Common myeloid progenitor, CD34-positive (primary cell): ENCODE measurements around the gene CCZ1B.
A peak's percentile ranks its signal among the peaks of the same experiment; 100 is the strongest.
"Not testable (repeated sequence)": the region's sequence is repeated elsewhere in the genome, so short reads cannot be mapped to it uniquely, and the experiment has no call there.

Source experiments
- CTCF ChIA-PET: fragments of 350-600 bp; sonication (Branson Sonifier 250); formaldehyde crosslinking; loops from one replicate; lab custom pipeline; 2021; ENCODE audit warnings: antibody characterized with exemption; lab: Charles Lee
- POLR2A ChIA-PET: fragments of 350-600 bp; sonication (Branson Sonifier 250); formaldehyde crosslinking; loops from one replicate; lab custom pipeline; 2021; ENCODE audit warnings: antibody characterized with exemption; lab: Charles Lee
- DNase-seq, 3 donors: peaks; one replicate each; pipeline versions ENCODE4 v3.0.0 to v3.0.0-alpha.2; 2013
- H3K27ac ChIP-seq, 2 experiments: 1 replicate in 1 of 2; 2 replicates in 1 of 2; pipeline ENCODE4 v1.7.0; 2013; ENCODE audit warnings: inconsistent platforms in 2 of 2, low read length in 2 of 2, mild to moderate bottlenecking in 2 of 2, low read depth in 1 of 2, moderate library complexity in 1 of 2; ENCODE audit not compliant: severe bottlenecking in 2 of 2, insufficient read depth in 1 of 2, poor library complexity in 1 of 2
- H3K27me3 ChIP-seq, 5 experiments: replicated peaks in 2 of 5; 1 replicate in 3 of 5; 2 replicates in 2 of 5; pipeline versions ENCODE4 v1.6.1 to v1.7.0; 2013; ENCODE audit warnings: low read length in 4 of 5, mild to moderate bottlenecking in 2 of 5, moderate library complexity in 2 of 5, inconsistent platforms in 1 of 5; ENCODE audit not compliant: insufficient read depth in 5 of 5, control insufficient read depth in 4 of 5
- H3K36me3 ChIP-seq, 4 experiments: 1 replicate in 2 of 4; 2 replicates in 2 of 4; pipeline versions ENCODE4 v1.6.1 to v1.7.0; 2013; ENCODE audit warnings: low read length in 3 of 4, control low read depth in 1 of 4, mild to moderate bottlenecking in 1 of 4; ENCODE audit not compliant: control insufficient read depth in 4 of 4, insufficient read depth in 4 of 4
- H3K4me1 ChIP-seq, 4 experiments: 1 replicate in 3 of 4; 2 replicates in 1 of 4; pipeline versions ENCODE4 v1.6.1 to v1.7.1; 2013; ENCODE audit warnings: low read length in 3 of 4, mild to moderate bottlenecking in 3 of 4, control low read depth in 1 of 4, inconsistent platforms in 1 of 4, moderate library complexity in 1 of 4; ENCODE audit not compliant: control insufficient read depth in 4 of 4, insufficient read depth in 4 of 4; ENCODE audit errors: control extremely low read depth in 1 of 4
- H3K4me3 ChIP-seq, 7 experiments: 1 replicate in 4 of 7; 2 replicates in 3 of 7; pipeline versions ENCODE4 v1.5.1 to v1.7.0; 2013; ENCODE audit warnings: mild to moderate bottlenecking in 7 of 7, low read length in 6 of 7, moderate library complexity in 6 of 7, inconsistent platforms in 2 of 7, low read depth in 2 of 7, control low read depth in 1 of 7; ENCODE audit not compliant: insufficient read depth in 4 of 7, control insufficient read depth in 1 of 7; ENCODE audit errors: extremely low read depth in 1 of 7
- H3K9me3 ChIP-seq, 5 experiments: 1 replicate in 4 of 5; 2 replicates in 1 of 5; pipeline versions ENCODE4 v1.6.1 to v1.7.1; 2013; ENCODE audit warnings: low read length in 4 of 5, mild to moderate bottlenecking in 2 of 5, inconsistent platforms in 1 of 5, low read depth in 1 of 5, moderate library complexity in 1 of 5; ENCODE audit not compliant: control insufficient read depth in 4 of 5, insufficient read depth in 2 of 5; ENCODE audit errors: control extremely low read depth in 1 of 5
- WGBS: methylation state at CpG from one replicate; pipeline ENCODE4 v1.1.5; 2013; ENCODE audit not compliant: insufficient coverage; 5-methylcytosine and 5-hydroxymethylcytosine counted together

Gene CCZ1B

DNA sequence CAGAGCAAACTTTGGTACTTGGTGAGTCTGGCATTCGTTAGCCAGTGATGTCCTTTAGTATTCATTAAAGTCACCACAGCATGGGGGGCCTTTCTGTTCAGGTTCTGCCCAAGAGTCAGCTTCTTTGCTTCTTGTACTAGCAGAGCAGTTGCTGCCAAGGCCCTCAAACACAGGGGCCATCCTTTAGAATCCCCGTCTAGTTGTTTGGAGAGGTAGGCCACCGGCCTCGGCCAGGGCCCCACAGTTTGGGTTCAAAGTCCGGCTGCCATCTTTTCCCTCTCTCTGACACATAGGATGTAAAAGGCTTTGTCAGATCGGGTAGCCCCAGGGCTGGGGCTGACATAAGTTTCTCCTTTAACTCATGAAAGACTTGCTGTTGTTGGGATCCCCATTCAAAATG is 17.6 kb upstream of the CCZ1B start:
- POLR2A ChIA-PET, H3K9me3 ChIP-seq, H3K27ac ChIP-seq, CTCF ChIA-PET, H3K36me3 ChIP-seq, H3K27me3 ChIP-seq, H3K4me3 ChIP-seq, H3K4me1 ChIP-seq, DNase-seq: not testable (repeated sequence)
- WGBS: 94% methylated on average over 5 of the region's 6 CpGs

DNA sequence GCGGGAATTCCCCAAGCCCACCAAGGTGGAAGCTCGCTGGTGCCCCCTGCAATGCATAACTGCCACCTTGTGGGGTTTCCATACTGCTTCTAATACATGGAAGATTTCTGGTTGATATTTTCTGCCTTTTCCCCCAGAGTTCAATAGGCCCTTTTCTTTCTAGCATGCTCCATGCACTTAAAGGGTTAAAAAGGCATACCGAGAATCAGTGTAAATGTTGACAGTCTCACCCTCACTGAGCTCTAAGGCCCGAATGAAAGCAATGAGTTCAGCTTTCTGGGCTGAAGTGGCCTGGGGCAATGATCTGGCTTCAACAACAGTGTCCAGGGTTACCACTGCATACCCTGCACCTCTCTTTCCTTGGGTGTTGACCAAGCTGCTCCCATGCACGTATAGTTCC is 17.0 kb upstream of the CCZ1B start:
- POLR2A ChIA-PET, H3K4me3 ChIP-seq, H3K9me3 ChIP-seq, H3K27me3 ChIP-seq, H3K36me3 ChIP-seq, CTCF ChIA-PET, H3K27ac ChIP-seq, H3K4me1 ChIP-seq: not testable (repeated sequence)
- 46% methylated on average over 5 of the region's 5 CpGs for WGBS
- DNase-seq: peak in 1 of 3 donors; percentile 22

DNA sequence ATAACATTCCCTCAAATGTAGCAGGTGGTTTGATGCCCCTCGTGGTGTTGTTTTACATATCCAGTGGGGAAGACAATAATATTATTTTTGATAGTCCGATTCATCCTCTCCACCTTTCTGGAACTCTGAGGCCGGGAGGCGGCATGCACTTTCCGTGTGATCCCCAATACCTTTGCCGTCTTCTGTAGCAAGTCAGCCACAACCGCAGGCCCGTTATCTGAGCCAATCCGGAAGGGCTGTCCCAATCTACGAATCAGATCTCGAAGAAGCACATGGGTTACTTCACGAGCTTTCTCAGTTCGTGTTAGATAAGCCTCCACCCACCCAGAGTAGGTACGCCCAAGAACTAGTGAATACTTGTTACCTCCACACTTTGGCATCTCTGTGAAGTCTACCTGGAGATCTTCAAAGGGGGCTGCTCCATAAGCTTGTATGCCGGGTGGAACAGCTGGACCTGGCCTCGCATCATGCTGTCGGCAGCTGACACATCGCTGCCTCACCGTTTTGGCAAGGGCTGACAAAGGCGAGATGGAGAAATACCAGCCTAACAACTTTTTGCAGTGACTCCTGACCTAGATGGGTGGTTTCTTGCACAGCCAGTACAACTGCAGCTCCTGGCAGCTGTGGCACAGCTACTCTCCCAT is 16.3 kb upstream of the CCZ1B start:
- H3K4me1 ChIP-seq, H3K27ac ChIP-seq, H3K36me3 ChIP-seq, DNase-seq, H3K27me3 ChIP-seq, POLR2A ChIA-PET, H3K4me3 ChIP-seq, H3K9me3 ChIP-seq, CTCF ChIA-PET: not testable (repeated sequence)
- WGBS: 89% methylated on average over 19 of the region's 20 CpGs

DNA sequence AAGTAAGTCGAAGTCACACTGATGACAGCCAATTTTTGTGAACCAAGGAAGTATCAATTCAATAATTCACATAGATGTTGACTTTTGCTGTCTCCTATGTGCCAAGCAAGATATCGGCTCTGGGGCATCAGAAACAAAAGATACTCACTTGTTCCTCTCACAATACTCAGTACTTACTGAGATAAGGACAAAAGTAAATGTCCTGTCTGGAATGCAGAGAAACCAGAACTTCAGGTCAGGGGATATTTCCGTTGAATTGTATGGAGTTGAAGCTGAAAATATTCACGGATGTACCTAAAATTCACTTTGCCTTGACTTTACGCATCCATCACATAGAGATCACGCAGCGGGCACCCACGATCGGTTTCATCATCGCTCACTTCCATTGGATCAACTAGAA is 11.0 kb upstream of the CCZ1B start:
- H3K36me3 ChIP-seq, H3K4me1 ChIP-seq, H3K27me3 ChIP-seq, H3K4me3 ChIP-seq, H3K9me3 ChIP-seq, H3K27ac ChIP-seq, DNase-seq, CTCF ChIA-PET: not testable (repeated sequence)
- POLR2A ChIA-PET: interaction anchor here (0.9 kb wide), 1 partner anchor 1447 kb away, joined by 3 read pairs; no protein-coding TSS in a partner anchor
- 97% methylated on average over 8 of the region's 10 CpGs for WGBS

DNA sequence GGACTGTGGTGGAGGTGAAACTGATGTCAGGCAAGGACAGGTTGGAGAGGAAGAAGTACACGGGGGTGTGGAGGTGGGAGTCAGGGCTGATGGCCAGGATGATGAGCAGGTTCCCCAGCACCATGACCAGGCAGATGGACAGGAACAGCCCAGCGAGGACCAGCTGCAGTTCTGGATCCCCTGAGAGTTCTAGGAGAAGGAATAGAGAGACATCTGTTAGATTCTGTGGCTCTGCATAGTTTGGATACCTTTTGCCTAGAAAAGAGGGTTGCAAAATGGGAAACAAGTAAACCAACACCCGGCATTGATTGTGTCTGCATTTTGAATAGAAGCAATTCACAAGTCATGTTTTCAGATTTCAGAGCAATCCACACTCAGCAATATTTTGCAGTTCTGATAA is 9.4 kb upstream of the CCZ1B start:
- DNase-seq, CTCF ChIA-PET, H3K4me1 ChIP-seq, H3K4me3 ChIP-seq, POLR2A ChIA-PET, H3K36me3 ChIP-seq, H3K9me3 ChIP-seq, H3K27ac ChIP-seq: not testable (repeated sequence)
- H3K27me3 ChIP-seq: peaks cover 0 to 17% (median 8%) of the 10 kb centered on the region in 5 experiments
- WGBS: 100% methylated on average over 1 of the region's 3 CpGs

DNA sequence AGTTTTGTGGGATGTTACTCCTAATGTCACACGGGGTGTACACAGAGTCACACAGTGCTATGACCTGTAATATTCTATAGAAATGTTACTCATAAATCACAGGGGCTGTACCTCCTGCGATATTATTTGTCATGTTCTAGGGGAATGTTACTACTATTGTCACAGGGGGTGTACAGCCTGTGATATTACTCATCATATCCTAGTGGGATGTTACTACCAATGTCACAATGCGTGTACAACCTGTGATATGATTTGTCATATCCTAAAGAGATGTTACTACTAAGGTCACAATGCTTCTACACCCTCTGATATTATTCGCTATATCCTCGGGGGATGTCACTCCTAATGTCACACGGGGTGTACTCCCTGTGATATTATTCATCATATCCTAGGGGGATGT is 7.6 kb upstream of the CCZ1B start:
- DNase-seq: no peak
- no peaks in the 10 kb centered on the region for H3K36me3 ChIP-seq
- H3K4me1 ChIP-seq: no peaks in the 10 kb centered on the region
- WGBS: 95% methylated on average over 4 of the region's 6 CpGs
- peaks cover 0 to 28% (median 8%) of the 10 kb centered on the region in 5 experiments for H3K27me3 ChIP-seq
- H3K4me3 ChIP-seq: no peak overlapping the region
- ChIA-PET CTCF (no interaction called here), POLR2A (no interaction called here)
- H3K27ac ChIP-seq: no peak overlapping the region
- H3K9me3 ChIP-seq: no peaks in the 10 kb centered on the region

DNA sequence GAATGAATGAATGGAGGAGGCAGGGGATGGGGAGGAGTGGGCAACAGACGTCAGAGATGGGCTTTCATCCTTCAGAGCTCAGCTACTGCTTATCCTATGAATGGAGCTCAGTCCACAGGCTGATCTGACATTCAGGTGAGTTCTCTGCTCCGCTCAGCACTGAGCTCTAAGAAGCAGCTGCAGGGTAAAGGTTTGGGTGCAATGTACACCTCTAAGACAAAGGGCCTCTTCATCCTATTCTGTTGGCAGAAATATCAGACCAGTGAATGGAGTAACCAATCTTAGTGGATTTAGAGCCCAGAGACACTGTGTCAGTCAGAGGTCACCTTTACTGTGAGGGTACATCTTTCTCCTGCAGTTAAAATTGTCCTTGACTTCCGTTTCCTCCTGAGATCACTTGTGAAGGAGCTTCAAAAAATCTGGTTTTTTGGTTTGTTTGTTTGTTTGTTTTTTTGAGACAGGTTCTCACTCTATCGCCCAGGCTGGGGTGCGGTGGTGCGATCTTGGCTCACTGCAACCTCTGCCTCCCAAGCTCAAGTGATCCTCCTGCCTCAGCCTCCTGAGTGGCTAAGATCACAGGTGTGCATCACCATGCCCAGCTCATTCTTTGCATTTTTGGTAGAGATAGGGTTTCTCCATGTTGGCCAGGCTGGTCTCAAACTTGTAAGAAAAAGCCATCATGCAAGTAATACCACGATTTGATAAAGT is 5.1 kb upstream of the CCZ1B start:
- ChIA-PET CTCF (interaction anchor here (1.1 kb wide), 1 partner anchor 27 kb away, joined by 4 read pairs; no protein-coding TSS in a partner anchor), POLR2A (no interaction called here)
- peaks cover 0 to 28% (median 8%) of the 10 kb centered on the region in 5 experiments for H3K27me3 ChIP-seq
- H3K4me1 ChIP-seq: no peaks in the 10 kb centered on the region
- no peaks in the 10 kb centered on the region for H3K36me3 ChIP-seq
- no peak overlapping the region for H3K27ac ChIP-seq
- H3K4me3 ChIP-seq: no peak overlapping the region
- no peak for DNase-seq
- H3K9me3 ChIP-seq: no peaks in the 10 kb centered on the region
- 84% methylated on average over 6 of the region's 7 CpGs for WGBS
